Mesodermal cell (in vitro differentiated cells): ENCODE measurements around the gene APOB.

ENCODE experiments used
- H3K27ac ChIP-seq: 2 replicates; pipeline ENCODE4 v1.7.0; 2013; ENCODE audit warnings: mild to moderate bottlenecking, low read depth, low read length, moderate library complexity; ENCODE audit not compliant: severe bottlenecking
- H3K36me3 ChIP-seq: 2 replicates; pipeline ENCODE4 v1.7.1; 2013; ENCODE audit warnings: mild to moderate bottlenecking, low read length, moderate library complexity; ENCODE audit not compliant: control insufficient read depth, insufficient read depth
- H3K4me1 ChIP-seq: one replicate; pipeline ENCODE4 v1.7.1; 2013; ENCODE audit warnings: mild to moderate bottlenecking, low read length; ENCODE audit not compliant: insufficient read depth, control insufficient read depth, poor library complexity, severe bottlenecking
- H3K4me3 ChIP-seq: 2 replicates; pipeline ENCODE4 v1.7.0; 2013; ENCODE audit warnings: low read length, control low read depth, mild to moderate bottlenecking; ENCODE audit not compliant: insufficient read depth, poor library complexity, severe bottlenecking; ENCODE audit errors: extremely low read depth
- H3K9me3 ChIP-seq: 2 replicates; pipeline ENCODE4 v1.7.1; 2013; ENCODE audit warnings: mild to moderate bottlenecking, low read length, moderate library complexity; ENCODE audit not compliant: control insufficient read depth
- WGBS, 2 experiments: methylation state at CpG; one replicate each; pipeline ENCODE4 v1.1.5; 2013; ENCODE audit warnings: missing lambda C conversion rate in 2 of 2; ENCODE audit not compliant: insufficient coverage in 2 of 2; 5-methylcytosine and 5-hydroxymethylcytosine counted together

The APOB gene

DNA sequence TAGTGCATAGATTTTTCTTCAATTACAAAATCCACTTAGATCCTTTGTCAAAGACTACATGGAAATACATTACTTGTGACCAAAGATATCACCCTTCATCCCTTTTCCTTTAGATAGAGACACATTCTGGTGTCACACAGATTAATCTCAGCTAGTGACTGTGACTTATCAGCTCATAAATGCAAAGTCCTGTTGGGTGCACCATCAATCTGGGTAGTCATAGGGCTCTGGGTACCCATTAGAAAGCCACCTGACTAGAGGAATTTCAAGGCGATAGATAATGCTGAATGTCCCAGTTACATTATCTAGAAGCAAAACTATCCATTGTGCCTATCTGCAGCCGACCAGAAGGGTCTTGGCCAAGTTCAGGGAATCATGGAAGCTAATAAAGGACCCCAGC lies 2.6 kb upstream of the APOB start:
- WGBS, 2 experiments: 93 to 100% methylated on average over 2 of the region's 2 CpGs
- Histone ChIP-seq H3K27ac (no peak overlapping the region), H3K4me1 (no peaks in the 10 kb centered on the region), H3K36me3 (no peaks in the 10 kb centered on the region), H3K4me3 (no peak overlapping the region), H3K9me3 (no peaks in the 10 kb centered on the region)

- no peaks in the 10 kb centered on the region for H3K9me3 ChIP-seq
- H3K36me3 ChIP-seq: no peaks in the 10 kb centered on the region
- no peaks in the 10 kb centered on the region for H3K4me1 ChIP-seq
- WGBS, 2 experiments: 89 to 91% methylated on average over 13 to 19 of the region's 20 CpGs
- no peak overlapping the region for H3K4me3 ChIP-seq
- H3K27ac ChIP-seq: no peak overlapping the region
These were observed 960 bp upstream of the APOB start for GRCh38 chr2:21044694-21045371.

- Histone ChIP-seq H3K4me1 (no peaks in the 10 kb centered on the region), H3K4me3 (peak overlapping the region; percentile 19), H3K9me3 (no peaks in the 10 kb centered on the region), H3K27ac (no peak overlapping the region), H3K36me3 (no peaks in the 10 kb centered on the region)
- 2 to 4% methylated on average over 16 to 18 of the region's 25 CpGs for WGBS, 2 experiments
These were observed 722 bp downstream of the APOB start for GRCh38 chr2:21042958-21043743.

DNA sequence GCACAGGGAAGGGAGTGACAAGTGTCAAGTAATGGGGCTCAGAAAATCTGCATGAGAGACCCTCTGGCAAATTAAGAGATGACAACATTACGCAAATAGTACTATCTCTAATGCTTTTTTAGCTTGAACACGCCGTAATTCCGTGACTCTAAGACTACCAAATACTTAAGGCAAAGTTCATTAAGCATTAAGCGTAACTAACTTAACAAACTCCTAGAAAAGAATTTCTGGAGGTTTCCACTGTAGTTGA lies 1.2 kb downstream of the APOB start:
- no peaks in the 10 kb centered on the region for H3K36me3 ChIP-seq
- 44% methylated on average over 2 of the region's 5 CpGs; no CpG with 5 or more reads in 1 of the 2 experiments for WGBS, 2 experiments
- no peaks in the 10 kb centered on the region for H3K9me3 ChIP-seq
- no peak overlapping the region for H3K27ac ChIP-seq
- H3K4me1 ChIP-seq: no peaks in the 10 kb centered on the region
- no peak overlapping the region for H3K4me3 ChIP-seq

- no peaks in the 10 kb centered on the region for H3K4me1 ChIP-seq
- H3K9me3 ChIP-seq: no peaks in the 10 kb centered on the region
- H3K36me3 ChIP-seq: no peaks in the 10 kb centered on the region
- no peak overlapping the region for H3K27ac ChIP-seq
- H3K4me3 ChIP-seq: no peak overlapping the region
- WGBS, 2 experiments: 84 to 89% methylated on average over 14 to 15 of the region's 16 CpGs
These were observed 1.7 kb downstream of the APOB start for GRCh38 chr2:21041943-21042707.

DNA sequence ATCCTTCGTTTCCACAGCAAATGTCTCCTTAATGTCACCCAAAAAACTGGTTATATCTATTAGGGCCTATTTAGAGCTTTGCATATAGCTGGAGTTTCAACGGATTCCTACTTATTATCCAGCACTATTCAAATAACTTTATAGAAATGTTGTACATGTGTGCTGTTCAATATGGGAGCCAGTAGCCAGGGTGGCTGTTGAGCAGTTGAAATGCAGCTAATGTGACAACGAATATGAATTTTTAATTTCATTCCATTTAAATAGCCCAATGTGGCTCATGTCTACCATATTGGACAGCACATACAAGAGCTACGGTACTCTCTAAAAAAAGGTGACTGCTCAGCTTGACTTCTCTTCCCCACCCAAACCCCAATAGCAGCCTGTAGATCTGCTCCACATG lies 2.4 kb downstream of the APOB start:
- H3K4me1 ChIP-seq: no peaks in the 10 kb centered on the region
- no peaks in the 10 kb centered on the region for H3K9me3 ChIP-seq
- H3K4me3 ChIP-seq: no peak overlapping the region
- WGBS, 2 experiments: 89 to 100% methylated on average over 1 to 2 of the region's 4 CpGs
- H3K36me3 ChIP-seq: no peaks in the 10 kb centered on the region
- no peak overlapping the region for H3K27ac ChIP-seq

DNA sequence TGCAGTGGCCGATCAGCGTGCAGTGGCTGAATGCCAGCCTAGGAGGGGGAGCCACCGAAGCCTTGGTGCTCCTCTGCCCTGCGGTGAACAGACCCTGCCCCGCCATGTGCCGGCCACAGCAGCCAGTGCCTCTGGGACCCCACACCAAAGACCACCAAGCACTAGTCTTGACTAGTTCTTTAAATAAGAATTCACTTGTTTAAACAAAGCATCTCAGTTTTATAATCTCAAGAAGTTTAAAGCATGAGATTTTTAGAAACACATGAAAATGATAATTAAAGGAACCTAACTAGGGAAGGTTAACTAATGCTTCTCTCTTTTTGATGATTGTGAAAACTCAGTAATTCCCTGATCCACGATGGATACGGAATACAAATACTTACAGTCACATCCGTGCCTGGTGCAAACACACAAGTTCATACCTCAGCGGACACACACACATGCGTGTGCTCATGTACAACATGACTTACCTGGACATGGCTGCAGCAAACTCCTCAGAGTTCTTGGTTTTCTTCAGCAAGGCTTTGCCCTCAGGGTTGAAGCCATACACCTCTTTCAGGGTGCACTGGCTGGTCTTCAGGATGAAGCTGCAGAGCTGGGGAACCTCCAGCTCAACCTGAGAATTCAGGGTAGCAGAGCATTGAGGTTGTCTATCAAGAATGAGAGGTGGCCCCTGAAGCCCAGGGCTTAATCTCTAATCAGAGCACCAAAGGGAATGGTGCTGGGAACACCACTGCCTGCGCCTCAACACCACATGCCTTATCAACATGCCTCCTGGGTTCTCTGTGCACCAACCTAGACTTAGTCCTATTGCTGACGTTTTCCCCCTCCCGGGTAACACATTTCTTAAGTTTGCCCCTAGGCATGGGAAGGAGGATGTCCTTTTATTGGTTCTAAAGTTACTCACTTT lies 3.1 kb downstream of the APOB start:
- Histone ChIP-seq H3K4me3 (no peak overlapping the region), H3K27ac (no peak overlapping the region), H3K9me3 (no peaks in the 10 kb centered on the region), H3K36me3 (no peaks in the 10 kb centered on the region), H3K4me1 (no peaks in the 10 kb centered on the region)
- WGBS, 2 experiments: 88% methylated on average over 9 to 11 of the region's 14 CpGs

DNA sequence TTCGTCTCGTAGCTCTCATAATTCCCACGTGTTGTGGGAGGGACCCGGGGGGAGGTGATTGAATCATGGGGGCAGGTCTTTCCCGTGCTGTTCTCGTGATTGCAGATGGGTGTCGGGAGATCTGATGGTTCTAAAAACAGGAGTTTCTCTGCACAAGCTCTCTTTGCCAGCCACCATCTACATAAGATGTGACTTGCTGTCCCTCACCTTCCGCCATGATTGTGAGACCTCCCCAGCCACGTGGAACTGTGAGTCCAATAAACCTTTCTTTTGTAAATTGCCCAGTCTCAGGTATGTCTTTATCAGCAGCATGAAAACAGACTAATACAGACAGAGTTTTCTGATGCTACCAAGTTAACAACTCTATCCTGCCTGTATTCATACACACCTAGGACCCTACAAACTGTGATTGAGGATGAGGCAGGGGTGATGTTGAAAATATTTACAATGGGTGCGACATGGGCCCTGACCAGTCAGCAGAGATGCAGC lies 3.9 kb downstream of the APOB start:
- H3K9me3 ChIP-seq: no peaks in the 10 kb centered on the region
- no peak overlapping the region for H3K4me3 ChIP-seq
- WGBS, 2 experiments: 90 to 92% methylated on average over 7 of the region's 10 CpGs
- no peaks in the 10 kb centered on the region for H3K36me3 ChIP-seq
- H3K4me1 ChIP-seq: no peaks in the 10 kb centered on the region
- no peak overlapping the region for H3K27ac ChIP-seq

GRCh38 chr2:21039080-21039556 lies 4.8 kb downstream of the APOB start:
- Histone ChIP-seq H3K27ac (no peak overlapping the region), H3K36me3 (no peaks in the 10 kb centered on the region), H3K4me3 (no peak overlapping the region), H3K9me3 (no peaks in the 10 kb centered on the region), H3K4me1 (no peaks in the 10 kb centered on the region)
- 60% methylated on average over 2 of the region's 4 CpGs; no CpG with 5 or more reads in 1 of the 2 experiments for WGBS, 2 experiments
